DMS79 treated with DMSO at 0.1 percent for 48 hours (cell line): ENCODE results near the gene DLG2.
"Not testable (repeated sequence)": the region's sequence is repeated elsewhere in the genome, so short reads cannot be mapped to it uniquely, and the experiment has no call there.

Experiments
- DNase-seq: peaks from one replicate; lab custom pipeline; 2025; lab: John Stamatoyannopoulos, UW

Gene DLG2

DNA sequence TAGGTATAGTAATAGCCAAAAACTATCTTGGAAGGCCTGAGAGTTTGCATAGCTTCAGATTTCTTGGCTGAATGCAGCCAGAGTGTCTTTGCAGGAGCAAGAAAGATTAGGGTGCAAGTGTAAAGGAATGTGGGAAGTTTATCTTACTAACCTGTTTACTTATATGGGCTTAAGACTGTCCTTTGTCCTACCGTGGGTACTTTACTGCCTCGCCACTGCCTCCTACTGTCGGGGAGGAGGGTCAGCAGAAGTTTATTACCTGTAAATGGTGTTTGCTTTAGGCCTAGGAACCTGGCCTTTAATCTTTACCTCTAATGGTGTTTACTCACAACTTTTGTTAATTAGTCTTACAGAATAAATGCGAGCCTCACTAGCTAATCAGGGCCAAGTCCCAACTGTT is 633.8 kb downstream of the DLG2 start:
- no peak for DNase-seq

DNA sequence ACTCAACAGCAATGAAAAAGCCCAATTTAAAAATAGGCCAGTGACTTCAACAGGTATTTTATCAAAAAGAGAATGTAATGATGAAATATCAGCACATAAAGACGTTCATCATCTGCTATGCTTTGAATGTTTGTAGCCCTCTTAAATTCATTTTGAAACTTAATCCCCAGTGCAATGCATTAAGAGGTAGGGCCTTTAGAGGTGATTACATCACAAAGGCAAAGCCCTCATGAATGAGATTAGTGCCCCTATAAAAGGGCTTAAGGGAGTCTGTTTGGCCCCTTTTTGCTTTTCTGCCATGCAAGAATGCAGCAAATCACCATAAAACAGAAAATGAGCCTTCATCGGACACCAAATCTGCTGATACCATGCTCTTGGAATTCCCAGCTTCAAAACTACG is 637.0 kb downstream of the DLG2 start:
- DNase-seq, result no peak

DNA sequence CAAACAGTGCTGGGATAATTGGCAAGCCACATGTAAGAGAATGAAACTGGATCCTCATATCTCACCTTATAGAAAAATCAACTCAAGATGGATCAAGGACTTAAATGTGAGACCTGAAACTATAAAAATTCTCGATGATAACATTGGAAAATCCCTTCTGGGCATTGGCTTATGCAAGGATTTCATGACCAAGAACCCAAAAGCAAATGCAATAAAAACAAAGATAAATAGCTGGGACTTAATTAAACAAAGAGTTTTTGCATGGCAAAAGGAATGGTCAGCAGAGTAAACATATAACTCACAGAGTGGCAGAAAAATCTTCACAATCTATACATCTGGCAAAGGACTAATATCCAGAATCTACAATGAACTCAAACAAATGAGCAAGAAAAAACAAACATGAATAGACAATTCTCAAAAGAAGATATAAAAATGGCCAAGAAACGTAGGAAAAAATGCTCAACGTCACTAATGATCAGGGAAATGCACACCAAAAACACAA is 639.4 kb downstream of the DLG2 start:
- not testable (repeated sequence) for DNase-seq

DNA sequence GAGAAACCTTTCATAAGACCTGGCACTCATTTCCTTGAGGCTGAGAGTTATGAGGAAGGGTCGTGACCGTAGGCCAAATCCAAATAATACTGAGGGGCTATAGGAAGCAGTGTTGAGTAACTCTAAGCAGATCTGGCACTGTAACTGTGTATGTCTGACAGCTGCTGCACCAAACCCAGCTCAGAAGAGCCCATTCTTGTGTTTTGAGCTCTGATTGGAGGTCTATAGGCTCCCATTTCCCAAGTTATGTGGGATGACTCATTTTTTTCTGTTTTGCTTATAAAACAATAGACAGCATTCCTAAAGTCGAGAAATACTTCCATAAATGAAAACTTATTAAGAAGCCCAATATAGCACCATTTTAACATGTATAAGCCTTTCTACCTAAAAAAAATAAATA is 645.8 kb downstream of the DLG2 start:
- DNase-seq, result no peak

DNA sequence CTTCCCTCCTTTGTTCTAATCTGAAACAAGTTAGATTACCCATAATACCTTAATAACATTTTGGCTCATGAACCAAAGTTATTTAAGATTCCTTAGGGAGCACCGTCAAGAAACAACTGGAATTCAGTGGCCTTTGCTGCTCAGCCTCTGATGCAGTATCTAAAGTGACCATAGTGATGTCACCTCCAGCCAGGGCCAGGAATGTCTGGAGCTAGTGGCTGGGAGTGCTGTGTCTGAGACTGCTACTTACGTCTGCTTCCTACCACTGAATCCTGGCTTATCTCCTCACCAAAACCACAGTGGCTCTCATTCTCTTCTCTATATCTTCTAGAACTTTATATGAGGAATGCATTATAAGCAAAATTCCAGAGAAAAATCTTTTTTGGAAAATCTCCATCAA is 658.0 kb downstream of the DLG2 start:
- DNase-seq, result no peak

DNA sequence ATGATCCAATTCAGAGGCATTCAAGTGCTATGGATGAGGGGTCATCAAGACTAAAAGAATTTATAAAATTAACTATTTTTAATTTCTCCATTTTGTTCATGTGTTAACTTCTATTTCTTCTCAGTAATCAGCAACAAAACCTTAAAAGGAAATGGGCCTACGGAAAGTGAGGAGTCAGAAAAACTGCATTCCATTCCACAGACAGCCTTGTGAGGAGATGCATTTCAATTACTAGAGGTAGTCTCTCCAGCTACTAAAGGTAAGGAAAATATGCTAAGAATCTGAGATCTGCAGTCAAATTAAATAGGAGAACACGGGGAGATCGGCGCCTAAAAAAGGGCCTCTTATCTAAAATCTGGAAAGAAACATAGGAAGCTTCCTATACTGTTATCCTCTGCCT is 661.7 kb downstream of the DLG2 start:
- DNase-seq, result no peak

DNA sequence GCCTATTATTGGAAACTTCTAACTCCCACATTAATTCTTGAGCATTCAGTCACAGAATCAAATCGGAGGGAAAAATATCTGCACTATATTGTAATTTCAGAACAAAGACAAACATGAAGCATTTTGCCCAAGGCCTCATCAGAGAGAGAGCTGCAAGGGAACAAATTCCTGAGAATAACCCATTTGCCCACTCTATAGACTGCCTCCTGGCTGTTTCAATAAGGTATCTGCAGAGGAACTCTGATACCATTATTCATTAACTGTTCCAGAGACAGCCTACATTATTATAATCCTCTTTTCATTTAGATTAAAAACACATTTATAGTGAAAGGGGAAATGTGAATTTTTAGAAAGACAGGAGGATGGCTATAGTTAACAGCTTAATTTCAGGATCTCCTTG is 663.9 kb downstream of the DLG2 start:
- no peak for DNase-seq

DNA sequence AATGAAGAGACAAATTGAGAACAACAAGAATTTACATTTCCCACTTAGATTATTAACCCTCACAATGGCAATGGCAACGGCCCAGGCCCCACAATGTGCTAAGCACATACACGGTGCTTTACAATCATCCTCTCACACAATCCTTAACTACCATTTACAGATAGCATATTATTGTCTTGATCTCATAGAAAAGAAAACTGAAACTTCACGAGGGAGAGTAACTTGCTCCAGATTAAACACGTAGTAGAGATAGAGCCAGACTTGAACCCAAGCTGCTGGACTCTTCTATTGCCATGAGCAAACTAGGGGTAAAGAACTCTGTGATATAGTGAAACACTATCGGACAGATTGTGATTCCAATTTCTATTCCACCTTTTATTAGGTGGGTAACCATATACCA is 665.1 kb downstream of the DLG2 start:
- DNase-seq, result no peak

DNA sequence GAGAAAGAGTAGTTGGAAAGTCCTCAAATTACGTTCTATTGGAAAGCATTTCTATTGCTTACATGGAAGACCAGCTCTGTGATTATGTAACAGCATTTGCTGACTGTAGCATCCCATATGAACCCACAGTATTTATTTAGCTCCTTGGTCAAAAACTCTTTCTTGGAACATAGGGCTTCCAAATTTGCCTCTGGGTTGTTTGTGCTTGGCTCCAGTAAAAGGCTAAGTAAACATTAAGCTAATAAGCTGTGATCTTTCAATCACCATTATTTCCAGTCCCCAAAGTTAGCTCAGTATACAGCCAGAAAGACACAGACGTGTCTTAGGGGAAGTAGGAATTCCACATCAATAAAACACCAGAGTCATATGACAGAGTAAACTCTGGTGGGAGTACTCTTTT is 668.8 kb downstream of the DLG2 start:
- no peak for DNase-seq

DNA sequence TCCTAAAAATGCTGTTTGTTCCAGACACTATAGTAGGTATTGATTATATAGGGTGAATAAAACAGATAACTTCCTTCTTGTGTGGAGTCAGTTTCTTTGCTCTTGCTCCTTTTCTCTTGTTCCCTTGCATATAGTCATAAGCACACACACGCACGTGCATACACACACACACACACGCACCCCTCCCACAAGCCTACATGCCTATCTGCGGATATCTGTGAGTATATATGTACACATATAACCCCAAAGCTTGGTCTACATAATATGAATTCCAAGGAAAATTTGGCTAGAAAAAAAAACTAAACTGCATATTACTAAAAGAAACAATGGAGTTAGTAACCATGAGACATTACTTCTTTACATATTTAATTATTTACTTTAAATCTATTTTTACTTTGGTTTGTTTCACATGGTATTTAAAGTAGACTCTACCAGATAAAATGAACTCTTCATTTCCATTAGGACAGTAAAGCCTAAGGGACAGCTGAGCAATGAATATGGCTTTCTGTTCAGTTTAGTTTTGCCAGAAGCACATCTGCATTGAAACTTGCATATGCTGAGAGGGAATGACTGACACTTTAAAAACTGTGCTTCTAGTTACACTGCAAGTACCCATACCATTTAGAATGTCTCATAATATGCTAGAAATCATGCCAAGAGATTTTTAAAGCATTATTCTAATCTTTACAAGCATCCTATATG is 676.4 kb downstream of the DLG2 start:
- DNase-seq, result no peak

DNA sequence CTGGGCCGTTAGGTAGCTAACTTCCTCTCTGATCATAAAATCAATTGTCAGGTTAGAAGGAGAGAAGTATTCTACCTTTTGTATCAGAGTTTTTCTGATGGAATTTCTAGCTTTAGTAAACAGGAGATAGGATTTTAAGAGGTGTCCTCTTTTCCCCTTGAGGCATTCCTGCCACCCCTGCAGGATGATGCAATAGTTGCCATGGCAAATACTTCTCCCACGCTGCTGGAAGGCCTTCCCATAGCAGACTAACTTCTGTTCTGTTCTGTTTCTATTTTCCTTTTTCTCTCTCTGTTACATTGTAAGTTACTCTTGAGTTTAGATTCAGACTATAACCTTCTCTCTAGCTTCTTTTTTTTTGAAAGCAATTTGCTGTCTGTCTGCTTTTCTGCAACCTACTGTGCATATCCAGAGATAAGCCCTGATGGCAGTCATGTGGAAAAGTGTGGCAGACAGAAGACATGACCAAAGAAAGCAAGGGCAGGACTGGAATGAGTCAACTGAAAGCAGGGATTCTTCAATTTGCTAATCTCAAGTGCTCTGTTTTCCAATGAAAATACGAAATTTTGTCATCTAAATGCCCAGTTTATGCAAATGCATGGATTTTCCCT is 679.1 kb downstream of the DLG2 start:
- no peak for DNase-seq

DNA sequence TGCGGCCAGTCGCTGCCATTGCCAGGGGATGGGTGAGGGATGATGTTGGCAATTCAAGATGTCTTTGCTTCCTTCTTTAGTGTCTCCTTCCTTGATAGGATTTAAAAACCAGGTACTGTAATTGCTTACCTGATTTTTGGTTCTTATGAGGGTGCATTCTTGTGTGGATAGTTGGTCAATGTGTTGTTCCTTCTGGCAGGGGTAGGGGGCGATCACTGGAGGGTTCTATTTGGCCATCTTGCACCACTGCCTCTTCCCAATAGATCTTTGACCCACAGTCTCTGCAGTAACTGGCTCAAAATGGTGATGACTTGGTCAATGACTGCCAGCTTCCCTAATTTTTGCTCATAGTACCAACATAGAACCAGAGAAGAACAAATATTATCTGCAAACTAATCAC is 680.1 kb downstream of the DLG2 start:
- no peak for DNase-seq

DNA sequence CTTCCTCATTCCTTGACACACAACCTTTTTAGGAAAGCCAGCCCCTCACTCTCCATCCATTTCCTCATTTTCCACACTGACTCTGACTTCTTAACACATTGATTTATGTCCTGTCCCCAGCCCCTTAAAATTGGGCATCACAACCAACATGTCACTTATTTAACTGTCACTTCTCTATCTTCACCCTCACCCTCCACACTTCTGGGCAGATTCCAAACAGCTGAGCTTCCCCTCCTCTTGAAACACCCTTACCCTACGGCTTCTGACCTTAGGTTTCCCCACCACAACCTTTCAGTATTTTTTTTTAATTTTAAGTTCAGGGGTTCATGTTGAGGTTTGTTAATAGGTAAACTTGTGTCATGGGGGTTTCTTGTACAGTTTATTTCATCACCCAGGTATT is 696.3 kb downstream of the DLG2 start:
- no peak for DNase-seq

DNA sequence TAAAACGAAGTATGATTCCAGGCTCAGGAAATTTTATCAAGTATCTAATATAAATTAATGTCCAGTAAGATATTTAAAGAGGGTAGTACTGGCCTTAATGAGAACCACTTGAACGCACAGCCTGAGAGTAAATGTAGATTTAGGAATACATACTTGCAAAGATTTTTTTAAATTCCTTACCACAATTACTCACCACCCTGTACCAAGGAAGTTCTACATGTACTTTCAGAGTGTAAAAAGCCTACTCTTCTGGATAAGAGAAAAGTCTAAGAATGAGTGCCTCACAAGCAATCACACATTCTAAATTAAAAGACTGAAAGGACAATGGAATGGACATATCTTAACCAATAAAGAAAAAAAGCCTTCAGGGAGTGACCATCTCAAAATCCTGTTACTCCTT is 697.4 kb downstream of the DLG2 start:
- DNase-seq, result no peak

DNA sequence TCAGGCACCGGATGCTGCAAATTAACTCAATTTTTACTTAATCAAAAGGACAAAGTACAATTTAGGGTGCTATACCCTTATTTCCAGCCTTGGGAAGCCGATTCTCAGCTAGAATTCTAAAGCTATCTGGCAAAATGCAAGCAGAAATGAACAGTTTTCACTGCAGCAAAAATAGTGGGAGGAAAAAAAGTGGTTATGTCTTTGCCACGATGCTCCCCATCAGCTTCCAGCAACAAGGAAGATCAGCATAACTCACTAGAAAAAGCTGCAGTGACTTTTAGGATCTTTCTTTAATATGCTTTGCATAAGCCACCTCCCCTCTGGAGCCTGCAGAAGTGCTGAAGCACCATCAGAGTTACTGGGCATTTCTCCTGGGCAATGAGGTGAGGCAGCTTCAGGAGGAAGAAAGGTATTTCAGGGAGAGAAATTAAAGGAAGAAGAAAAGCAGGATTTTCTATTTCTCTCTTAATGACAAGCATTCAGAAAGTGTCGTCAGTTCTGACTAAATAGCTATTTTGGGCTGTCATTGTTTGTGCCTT is 702.9 kb downstream of the DLG2 start:
- DNase-seq, result no peak

DNA sequence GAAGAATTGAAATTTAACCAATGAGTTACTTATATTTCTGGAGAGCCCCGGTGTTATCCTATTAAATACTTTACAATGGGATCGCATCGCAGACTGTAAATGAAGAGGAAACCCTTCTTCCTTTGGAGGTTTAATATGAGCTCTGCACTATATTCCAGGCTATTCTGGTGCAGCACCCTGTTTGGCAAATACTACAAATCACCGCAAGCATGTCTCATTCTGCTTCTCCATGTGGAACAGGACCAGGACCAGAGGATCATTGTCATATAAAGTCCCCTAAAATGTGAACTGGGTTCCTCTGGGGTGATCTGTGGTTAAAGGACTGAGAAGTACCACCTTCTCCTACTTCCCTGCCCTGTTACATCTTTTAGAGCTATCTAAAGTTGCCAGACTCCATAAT is 703.7 kb downstream of the DLG2 start:
- no peak for DNase-seq

DNA sequence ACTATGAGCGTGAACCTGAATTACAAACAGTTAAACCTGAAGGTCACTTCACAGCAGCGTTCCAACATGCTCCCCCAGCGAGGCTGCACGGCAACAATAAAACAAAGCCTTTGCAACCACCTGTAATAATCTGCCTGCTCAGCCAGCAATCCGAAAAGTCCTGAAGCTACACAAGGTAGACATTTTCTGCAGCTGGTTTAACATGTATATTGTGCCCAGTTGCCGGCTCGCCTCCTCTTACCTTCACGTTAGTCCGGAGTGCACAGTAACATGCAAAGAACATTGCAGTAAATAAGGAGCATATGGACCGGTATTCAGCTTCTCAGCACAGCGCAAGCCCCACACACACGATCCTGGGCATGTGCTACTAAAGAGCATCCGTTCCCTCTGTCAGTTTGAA is 704.3 kb downstream of the DLG2 start:
- DNase-seq, result no peak

DNA sequence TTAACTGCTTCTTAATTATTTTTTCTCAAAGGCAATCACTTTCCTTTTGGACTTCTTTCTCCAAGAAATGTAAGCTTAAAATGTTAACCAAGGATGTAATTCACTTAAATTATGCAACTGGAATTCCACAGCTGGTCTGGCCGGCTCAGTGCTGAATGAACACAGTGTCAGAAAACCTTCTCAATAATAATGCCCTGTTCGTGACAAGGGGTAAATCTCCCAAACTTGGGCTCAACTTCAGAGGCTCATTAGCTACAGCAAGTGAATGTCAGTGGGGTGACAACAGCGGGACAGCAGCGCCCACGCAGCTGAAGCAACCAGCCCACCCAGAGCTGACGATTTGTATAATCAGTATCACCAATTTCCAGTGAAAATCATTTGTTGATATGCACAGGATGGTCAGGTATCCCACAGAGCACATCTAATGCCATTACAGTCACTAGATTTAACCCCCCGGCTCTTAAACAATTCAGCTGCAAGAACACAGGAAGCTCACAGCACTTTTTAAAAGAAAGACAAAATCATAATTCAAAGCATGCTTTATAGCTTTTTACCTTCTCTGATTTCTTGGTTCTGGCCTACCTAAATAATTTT is 704.8 kb downstream of the DLG2 start:
- no peak for DNase-seq

DNA sequence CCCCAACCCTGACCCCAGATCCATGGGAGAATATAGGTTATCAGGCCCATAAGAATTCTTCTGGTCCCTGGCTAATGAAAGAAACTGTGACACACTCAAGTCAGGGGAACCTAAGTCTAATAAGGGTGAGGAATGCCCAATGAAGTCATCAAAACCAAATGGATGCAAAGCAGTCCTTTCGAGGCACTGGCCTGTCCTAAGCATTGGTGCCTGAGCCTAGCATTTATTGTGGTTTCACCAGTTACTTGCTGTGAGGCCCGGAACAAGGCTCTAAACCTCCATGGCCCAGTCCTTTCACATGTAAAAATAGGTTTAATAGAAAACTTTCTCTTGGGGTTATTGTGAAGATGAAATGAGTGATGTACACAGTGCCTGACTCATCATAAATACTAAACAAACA is 712.6 kb downstream of the DLG2 start:
- no peak for DNase-seq

DNA sequence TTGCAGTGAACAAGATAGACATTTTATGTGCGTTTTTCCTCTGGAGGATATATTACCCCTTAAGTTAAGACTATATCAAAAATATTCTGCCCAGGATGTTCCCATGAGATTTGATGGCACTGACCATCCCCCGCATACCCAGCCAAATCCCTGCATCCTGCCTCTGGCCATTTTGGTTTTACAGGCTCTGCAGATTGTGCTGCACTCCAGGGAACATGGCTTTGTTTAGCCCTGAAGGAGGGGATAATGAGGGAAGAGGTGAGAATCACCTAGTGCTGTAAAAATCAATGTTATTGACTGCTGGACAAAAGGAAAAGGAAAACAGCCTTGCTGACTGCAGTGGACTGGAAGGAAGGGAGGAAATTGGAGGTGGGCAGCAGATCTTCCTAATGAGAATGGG is 717.4 kb downstream of the DLG2 start:
- DNase-seq, result no peak

DNA sequence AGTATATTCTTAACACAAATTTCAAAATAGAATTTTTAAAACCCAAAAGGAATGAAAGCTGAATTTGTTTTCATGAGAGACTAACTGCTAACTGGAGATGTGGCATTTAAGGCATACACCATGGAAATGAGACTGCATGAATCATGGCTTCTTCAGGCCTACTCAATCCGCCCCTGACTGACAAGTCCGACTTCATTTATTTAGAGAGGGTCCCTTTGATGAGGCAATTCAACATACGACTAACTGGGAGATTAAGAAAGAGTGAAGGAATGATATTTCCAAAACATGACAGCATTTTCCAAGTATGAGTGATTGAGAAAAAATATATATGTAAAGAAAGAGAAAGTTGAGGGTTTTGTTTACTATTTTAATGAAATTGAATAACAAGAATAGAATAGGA is 720.1 kb downstream of the DLG2 start:
- DNase-seq, result no peak

DNA sequence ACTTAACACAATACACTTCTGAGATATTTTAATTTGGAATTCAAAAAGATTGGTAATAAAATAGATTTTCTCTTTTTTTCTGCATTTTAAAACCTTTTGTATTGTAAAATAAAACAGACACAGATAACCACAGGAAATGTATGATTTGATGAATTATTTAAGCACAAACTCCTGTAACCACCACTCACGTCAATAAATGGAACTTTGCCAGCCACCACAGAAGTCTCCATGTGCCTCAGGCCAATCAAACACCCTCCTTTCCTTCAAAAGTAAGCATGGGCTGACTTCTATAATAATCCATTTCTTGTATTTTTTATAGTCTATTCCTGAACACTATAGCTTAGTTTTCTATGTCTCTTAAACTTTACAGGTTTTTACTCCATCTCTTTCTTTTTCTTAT is 721.7 kb downstream of the DLG2 start:
- no peak for DNase-seq

DNA sequence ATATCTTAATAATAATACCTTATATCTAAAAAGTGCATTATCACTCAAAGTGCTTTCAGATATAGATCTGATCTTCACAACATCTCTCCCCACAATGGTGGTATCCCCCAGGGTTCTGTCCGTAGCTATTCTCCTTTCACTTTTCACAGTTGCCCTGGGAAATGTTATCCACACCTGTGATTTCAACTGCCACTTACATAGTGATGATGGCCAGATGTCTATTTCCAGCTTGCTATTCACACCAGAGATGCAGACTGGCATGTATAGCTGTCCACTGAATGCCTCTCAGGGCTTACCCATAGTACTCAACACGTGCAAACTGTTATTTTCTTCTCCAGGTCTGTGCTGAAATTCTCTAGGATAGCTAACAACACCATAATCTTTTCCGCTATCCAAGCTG is 724.7 kb downstream of the DLG2 start:
- DNase-seq, result no peak
